ENCODE results near the gene FAM20A. TPM values are rescaled to one million over a fixed set of nuclear protein-coding genes. Genes with fewer than 3 reads are reported as not detected.

FAM20A gene
- total RNA-seq, 1 experiment from 2014 or later, result not detected

DNA sequence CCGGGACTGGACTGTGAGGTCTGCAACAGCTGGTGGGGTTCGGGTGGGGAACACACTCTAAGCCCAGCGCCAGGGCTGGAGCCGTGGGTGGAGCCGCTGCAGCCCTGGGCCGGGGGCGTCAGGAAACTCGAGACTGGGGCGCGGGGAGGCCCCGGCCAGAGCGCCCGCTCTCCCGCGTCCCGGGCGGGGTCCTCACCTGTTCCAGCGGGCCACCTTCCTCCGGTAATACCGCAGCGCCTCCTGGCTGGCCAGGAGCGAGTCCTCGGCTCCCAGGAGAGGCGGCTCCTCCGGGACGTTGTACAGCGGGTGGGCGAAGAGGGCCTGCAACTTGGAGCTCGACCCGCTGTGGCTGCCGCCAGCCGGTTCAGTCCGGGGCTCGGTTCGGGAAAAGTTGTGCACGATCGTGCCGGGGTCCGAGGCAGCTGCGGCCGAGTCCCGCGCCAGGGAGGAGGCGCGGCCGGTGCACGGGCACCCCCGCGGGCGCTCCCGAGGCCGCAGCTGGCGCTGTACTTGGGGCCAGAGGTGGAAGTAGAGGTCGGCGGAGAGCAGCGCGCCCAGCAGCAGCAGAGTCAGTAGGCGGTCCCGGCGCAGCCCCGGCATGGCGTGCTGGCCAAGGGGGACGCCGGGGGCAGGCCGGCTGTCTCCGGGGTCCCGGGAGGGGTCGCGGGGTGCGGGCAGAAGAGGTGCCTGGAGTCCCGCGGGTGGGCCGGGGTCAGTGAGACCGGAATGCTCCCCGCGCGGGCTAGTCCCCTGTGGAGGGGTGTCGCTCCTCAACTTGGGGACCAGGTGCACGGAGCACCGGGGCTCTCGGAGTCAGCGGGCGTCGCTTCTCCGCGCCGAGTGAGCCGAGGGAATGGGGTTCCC is 868 bp downstream of the FAM20A start:
- no peaks in the 10 kb centered on the region for H3K4me1 ChIP-seq (ENCODE audit: control insufficient read depth in 1 of 2, insufficient read depth in 2 of 2, low read length in 2 of 2)
- TF ChIP-seq REST (IDR thresholded peaks at IDR 0.05; ENCODE audit: low read depth) (no peak), ZBTB33 (IDR thresholded peaks at IDR 0.05; ENCODE audit: extremely low read depth, insufficient replicate concordance, low read length) (no peak), ZFX (IDR thresholded peaks at IDR 0.05) (no peak), EZH2phosphoT487 (IDR thresholded peaks at IDR 0.05; ENCODE audit: borderline replicate concordance) (no peak), CEBPB (IDR thresholded peaks at IDR 0.05; ENCODE audit: low read depth) (no peak), CBX3 (IDR thresholded peaks at IDR 0.05; ENCODE audit: low read depth) (no peak), ELF1 (IDR thresholded peaks at IDR 0.05; ENCODE audit: borderline replicate concordance, low read depth) (no peak)
- TF ChIP-seq, protein P1, sequence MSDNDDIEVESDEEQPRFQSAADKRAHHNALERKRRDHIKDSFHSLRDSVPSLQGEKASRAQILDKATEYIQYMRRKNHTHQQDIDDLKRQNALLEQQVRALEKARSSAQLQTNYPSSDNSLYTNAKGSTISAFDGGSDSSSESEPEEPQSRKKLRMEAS (IDR thresholded peaks at IDR 0.05), result no peak
- TF ChIP-seq, protein P2, sequence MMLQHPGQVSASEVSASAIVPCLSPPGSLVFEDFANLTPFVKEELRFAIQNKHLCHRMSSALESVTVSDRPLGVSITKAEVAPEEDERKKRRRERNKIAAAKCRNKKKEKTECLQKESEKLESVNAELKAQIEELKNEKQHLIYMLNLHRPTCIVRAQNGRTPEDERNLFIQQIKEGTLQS (IDR thresholded peaks at IDR 0.05), result no peak
- RAD21 ChIA-PET (ENCODE audit: low non-redundant PET in 1 of 2, low total read pairs in 2 of 2, uncharacterized antibody in 2 of 2, unreplicated experiment in 2 of 2), result no interaction called here

More for the DNA sequence above, 868 bp downstream of the FAM20A start:
- H3K27me3 ChIP-seq (ENCODE audit: insufficient read depth, low read length), result no peaks in the 10 kb centered on the region
- no peak overlapping the region for H3K4me2 ChIP-seq (ENCODE audit: low read length)
- BruUV-seq (replicated peaks), result no TSS peak
- H3K4me3 ChIP-seq (replicated peaks in 1 of 2; ENCODE audit: low read depth in 1 of 2, low read length in 2 of 2), result no peak overlapping the region
- no peaks in the 10 kb centered on the region for H4K20me1 ChIP-seq (ENCODE audit: insufficient read depth)
- H3K79me2 ChIP-seq (ENCODE audit: insufficient read depth, low read length), result no peaks in the 10 kb centered on the region
- no peak overlapping the region for H3K27ac ChIP-seq (ENCODE audit: low read depth, low read length)
- ChIA-PET CTCF (no interaction called here), POLR2A (no interaction called here)
- no peaks in the 10 kb centered on the region for H3K9me2 ChIP-seq (ENCODE audit: insufficient read depth)
- intact Hi-C loops (cut with micrococcal nuclease), result loop anchor here (2.0 kb wide), 1 partner anchor 41 kb away; no protein-coding TSS in a partner anchor
- DNase-seq (ENCODE audit: low read depth, low spot score) (no peak), ATAC-seq (no peak)
- no peaks in the 10 kb centered on the region for H3K36me3 ChIP-seq (ENCODE audit: control insufficient read depth in 1 of 2, insufficient read depth in 2 of 2, low read length in 2 of 2)
- no peak overlapping the region for H2AFZ ChIP-seq (ENCODE audit: low read depth, low read length, poor library complexity, severe bottlenecking)
- no peaks in the 10 kb centered on the region for H3K9me3 ChIP-seq (ENCODE audit: control insufficient read depth in 1 of 2, insufficient read depth in 1 of 2, low read depth in 1 of 2, low read length in 2 of 2)
- no peak overlapping the region for H3K9ac ChIP-seq (ENCODE audit: low read length)

Measured in HCT116 (cell line).